ENCODE measurements around the gene GSTM3.
"Not testable (repeated sequence)": the region's sequence is repeated elsewhere in the genome, so short reads cannot be mapped to it uniquely, and the experiment has no call there.

Gene GSTM3

DNA sequence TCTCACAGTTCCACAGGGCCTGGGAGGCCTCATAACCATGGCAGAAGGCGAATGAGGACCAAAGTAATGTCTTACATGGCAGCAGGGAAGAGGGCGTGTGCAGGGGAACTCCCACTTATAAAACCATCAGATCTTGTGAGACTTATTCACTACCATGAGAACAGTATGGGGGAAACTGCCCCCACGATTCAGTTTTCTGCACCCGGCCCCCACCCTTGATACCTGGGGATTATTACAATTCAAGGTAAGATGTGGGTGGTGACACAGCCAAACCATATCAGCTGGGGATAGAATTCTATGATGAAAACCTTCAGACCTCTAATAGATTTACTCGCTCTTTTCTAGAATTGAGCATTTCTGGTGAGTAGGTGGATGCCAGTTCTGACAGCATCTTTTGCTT lies 46.4 kb downstream of the GSTM3 start:
- not testable (repeated sequence) for DNase-seq

DNA sequence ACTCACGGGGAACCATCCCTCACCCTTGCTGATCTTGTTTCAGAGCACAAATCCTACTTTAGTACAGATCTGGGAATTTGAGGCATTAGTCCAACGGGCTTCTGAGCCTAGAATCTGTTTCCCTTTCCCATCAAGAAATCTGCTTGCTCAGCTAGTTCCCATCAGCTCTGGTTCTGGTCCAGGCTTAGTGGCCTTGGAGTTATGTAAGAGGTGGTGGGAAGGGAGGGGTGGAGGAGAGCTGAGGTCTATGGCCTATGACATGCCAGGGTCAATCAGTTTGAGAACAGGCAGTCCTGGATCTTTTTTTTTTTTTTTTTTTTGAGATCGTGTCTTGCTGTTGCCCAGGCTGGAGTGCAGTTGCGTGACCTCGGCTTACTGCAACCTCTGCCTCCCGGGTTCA lies 49.1 kb downstream of the GSTM3 start:
- DNase-seq, result no peak

DNA sequence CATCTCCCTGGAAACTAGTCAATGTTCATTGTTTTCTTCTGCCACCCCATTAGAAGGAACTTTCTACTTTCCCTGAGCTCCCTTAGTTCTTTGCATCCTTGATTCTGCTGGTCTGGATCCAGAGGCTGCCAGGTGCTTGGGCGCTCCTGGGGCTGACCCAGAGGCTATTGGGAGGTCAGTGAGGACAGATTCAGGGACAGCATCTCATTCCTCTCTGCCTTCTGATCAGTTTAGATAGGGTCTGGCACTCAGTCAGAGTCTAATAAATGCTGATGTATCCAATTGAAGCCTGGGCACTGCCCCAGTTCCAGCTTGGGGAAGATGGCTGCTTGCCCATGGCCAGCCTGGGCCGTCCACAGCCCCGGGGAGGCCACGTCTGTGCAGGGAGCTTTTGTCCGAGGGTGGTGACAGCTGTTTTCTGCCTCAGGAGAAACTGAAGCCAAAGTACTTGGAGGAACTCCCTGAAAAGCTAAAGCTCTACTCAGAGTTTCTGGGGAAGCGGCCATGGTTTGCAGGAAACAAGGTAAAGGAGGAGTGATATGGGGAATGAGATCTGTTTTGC lies 50.9 kb downstream of the GSTM3 start:
- no peak for DNase-seq

DNA sequence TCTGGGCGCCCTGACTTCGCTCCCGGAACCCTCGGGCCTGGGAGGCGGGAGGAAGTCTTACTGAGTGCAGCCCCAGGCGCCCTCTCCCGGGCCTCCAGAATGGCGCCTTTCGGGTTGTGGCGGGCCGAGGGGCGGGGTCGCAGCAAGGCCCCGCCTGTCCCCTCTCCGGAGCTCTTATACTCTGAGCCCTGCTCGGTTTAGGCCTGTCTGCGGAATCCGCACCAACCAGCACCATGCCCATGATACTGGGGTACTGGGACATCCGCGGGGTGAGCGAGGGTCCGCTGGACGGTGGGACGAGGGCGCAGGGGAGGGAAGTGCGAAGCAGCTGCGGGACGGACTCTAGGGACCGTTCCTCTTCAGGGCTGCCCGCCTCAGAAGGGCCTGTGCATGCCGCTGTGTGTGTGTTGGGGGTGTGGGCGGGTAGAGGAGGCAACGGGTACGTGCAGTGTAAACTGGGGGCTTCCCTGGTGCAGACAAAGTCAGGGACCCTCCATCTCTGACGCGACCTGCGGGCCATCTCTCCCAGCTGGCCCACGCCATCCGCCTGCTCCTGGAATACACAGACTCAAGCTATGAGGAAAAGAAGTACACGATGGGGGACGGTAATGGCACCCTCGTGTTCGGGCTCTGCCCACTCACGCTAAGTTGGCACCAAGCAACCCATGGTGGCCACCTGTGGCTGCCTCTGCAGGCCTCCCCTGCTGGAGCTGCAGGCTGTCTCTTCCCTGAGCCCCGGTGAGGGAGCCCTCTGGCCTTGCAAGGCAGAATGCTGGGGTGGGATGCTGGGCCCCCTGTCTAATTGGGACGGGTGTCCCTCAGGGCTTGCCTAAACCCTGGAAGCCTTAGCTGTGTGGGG lies 53.0 kb downstream of the GSTM3 start, which contains the start of gene GSTM1:
Gene GSTM1, plus strand, starts transcription at position 177 of the 859 bp plus-strand sequence. Its CDS starts 57 bp downstream, at position 234.
- peak; percentile 35 for DNase-seq

DNA sequence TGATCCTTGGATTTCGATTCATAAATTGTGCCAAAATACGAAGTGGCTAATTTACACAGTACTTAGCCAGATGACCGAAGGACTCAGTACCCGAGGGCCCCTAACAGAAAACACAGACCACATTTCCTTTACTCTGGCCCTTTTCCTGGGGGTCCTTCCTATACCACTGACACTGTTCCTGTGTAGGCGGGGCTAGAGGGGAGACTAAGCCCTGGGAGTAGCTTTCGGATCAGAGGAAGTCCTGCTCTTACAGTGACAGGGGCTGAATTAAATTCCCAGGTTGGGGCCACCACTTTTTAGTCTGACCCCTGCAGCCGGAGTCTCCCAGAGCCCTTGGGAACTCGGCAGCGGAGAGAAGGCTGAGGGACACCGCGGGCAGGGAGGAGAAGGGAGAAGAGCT lies 53.7 kb downstream of the GSTM3 start:
- DNase-seq, result not testable (repeated sequence)

DNA sequence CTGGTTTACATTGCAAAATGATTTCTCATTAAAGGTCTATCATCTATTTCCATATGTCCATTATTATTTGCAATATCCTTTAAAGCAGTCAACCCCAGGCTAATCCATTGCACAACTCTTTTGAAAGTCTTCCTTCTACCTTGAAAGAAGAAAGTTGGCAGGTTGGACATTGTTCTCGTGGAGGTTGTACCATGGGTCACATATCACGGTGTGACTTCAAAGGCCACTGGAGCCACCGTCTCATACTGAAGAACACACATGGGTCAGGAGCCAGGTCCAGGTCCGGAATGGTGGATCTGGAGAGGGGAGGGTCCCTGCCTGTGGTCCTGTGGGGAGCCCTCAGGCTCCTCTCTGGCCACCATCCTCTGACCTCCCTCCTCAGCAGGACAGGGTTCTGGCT lies 54.9 kb downstream of the GSTM3 start:
- not testable (repeated sequence) for DNase-seq

DNA sequence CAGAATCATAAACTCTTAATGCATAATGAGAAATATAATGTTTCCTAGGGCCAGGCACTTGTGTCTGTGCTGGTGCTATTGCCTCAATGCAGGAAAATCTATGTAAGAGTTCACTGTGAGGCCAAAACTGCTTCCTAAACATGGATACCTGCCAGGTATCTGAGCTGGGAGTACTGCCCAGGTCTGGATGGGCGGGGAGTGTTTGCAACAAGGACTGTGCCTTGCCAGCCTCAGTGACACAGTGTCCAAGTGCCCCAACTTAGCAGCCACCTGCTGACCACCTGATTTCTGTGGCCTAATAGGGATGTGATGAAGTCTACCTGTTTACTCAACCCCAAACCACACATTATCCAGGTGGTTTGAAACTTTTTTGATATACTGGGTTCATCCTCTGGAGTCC lies 55.4 kb downstream of the GSTM3 start:
- DNase-seq, result not testable (repeated sequence)

DNA sequence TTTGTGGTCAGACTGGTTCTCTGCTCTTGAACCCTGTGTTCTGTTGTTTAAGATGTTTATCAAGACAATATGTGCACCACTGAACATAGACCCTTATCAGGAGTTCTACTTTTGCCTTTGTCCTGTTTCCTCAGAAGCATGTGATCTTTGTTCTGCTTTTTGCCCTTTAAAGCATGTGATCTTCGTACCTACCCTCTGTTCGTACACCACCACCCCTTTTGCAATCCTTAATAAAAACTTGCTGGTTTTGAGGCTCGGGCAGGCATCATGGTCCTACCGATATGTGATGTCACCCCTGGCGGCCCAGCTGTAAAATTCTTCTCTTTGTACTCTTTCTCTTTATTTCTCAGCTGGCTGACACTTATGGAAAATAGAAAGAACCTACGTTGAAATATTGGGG lies 56.1 kb downstream of the GSTM3 start:
- DNase-seq, result peak; percentile 74

Measured in GF-D8 (cell line).